HCT116 (cell line): Measurements from ENCODE around the gene YIPF7. TPM values are rescaled to one million over a fixed set of nuclear protein-coding genes. Genes with fewer than 3 reads are reported as not detected.

ENCODE experiments used
- ATAC-seq: fragments of 200-7000 bp; cut with Tn5 transposase; 2 replicates; pipeline ENCODE4 v1.9.1; 2020; ENCODE audit warnings: mild to moderate bottlenecking, moderate library complexity
- BruUV-seq: library from RNA; stranded (reverse); fragments of 400-500 nt; replicated peaks from 2 replicates; lab custom pipeline; 2021; lab: Mats Ljungman, UMichigan
- CTCF ChIA-PET: fragments of 300-600 bp; sonication (Branson Sonifier 250); formaldehyde crosslinking; loops from one replicate; lab custom pipeline; 2021; ENCODE audit warnings: antibody characterized with exemption; lab: Charles Lee
- POLR2A ChIA-PET: fragments of 300-600, 350-600 bp; sonication (Branson Sonifier 250); formaldehyde crosslinking; loops from one replicate; lab custom pipeline; 2021; ENCODE audit warnings: antibody characterized with exemption; lab: Charles Lee
- RAD21 ChIA-PET, 2 experiments: fragments of 300-600 bp; sonication (Branson Sonifier 250); formaldehyde crosslinking; loops; one replicate each; lab custom pipeline; 2023; ENCODE audit warnings: low total read pairs in 2 of 2; ENCODE audit not compliant: uncharacterized antibody in 2 of 2, unreplicated experiment in 2 of 2, low non-redundant PET in 1 of 2; lab: Charles Lee
- DNase-seq: peaks from one replicate; pipeline ENCODE4 v3.0.0-alpha.2; 2010; ENCODE audit warnings: low read depth, low spot score
- H2AFZ ChIP-seq: fragments of 200-600 bp; shearing (Covaris generic), sonication (generic); 2 replicates; pipeline ENCODE4 v1.6.1; 2017; ENCODE audit warnings: low read depth, mixed run types, mixed read lengths, antibody characterized with exemption, low read length; ENCODE audit not compliant: poor library complexity, severe bottlenecking
- H3K27ac ChIP-seq: 2 replicates; pipeline ENCODE4 v1.5.1; 2012; ENCODE audit warnings: low read depth, low read length
- H3K27me3 ChIP-seq: fragments of 200-600 bp; sonication (generic); 2 replicates; pipeline ENCODE4 v1.6.1; 2016; ENCODE audit warnings: mixed run types, low read length, mixed read lengths; ENCODE audit not compliant: insufficient read depth
- H3K36me3 ChIP-seq, 2 experiments: fragments of 200-500 bp in 1 of 2; fragments of 200-600 bp in 1 of 2; sonication (Bioruptor generic) in 1 of 2; sonication (generic) in 1 of 2; 2 replicates each; pipeline versions ENCODE4 v1.5.1 to v1.6.1; 2014 to 2016; ENCODE audit warnings: low read length in 2 of 2, inconsistent platforms in 1 of 2, mixed read lengths in 1 of 2, mixed run types in 1 of 2; ENCODE audit not compliant: insufficient read depth in 2 of 2, control insufficient read depth in 1 of 2
- H3K4me1 ChIP-seq, 2 experiments: fragments of 200-600 bp in 1 of 2; sonication (generic) in 1 of 2; 2 replicates each; pipeline versions ENCODE4 v1.5.1 to v1.6.1; 2012 to 2017; ENCODE audit warnings: low read length in 2 of 2, inconsistent platforms in 1 of 2, mild to moderate bottlenecking in 1 of 2, mixed read lengths in 1 of 2, mixed run types in 1 of 2, moderate library complexity in 1 of 2; ENCODE audit not compliant: insufficient read depth in 2 of 2, control insufficient read depth in 1 of 2
- H3K4me2 ChIP-seq: fragments of 200-600 bp; sonication (generic); 2 replicates; pipeline ENCODE4 v1.6.1; 2017; ENCODE audit warnings: mixed run types, low read length, mixed read lengths
- H3K4me3 ChIP-seq, 2 experiments: fragments of 200-600 bp in 1 of 2; sonication (generic) in 1 of 2; replicated peaks in 1 of 2; 2 replicates each; pipeline ENCODE4 v1.5.1; 2011 to 2016; ENCODE audit warnings: low read length in 2 of 2, control low read depth in 1 of 2, low read depth in 1 of 2, mild to moderate bottlenecking in 1 of 2, mixed read lengths in 1 of 2, mixed run types in 1 of 2
- H3K79me2 ChIP-seq: fragments of 200-600 bp; sonication (generic); 2 replicates; pipeline ENCODE4 v1.6.1; 2017; ENCODE audit warnings: mild to moderate bottlenecking, mixed run types, low read length, moderate library complexity, mixed read lengths; ENCODE audit not compliant: insufficient read depth
- H3K9ac ChIP-seq: fragments of 200-600 bp; sonication (generic); 2 replicates; pipeline ENCODE4 v1.6.1; 2016; ENCODE audit warnings: low read length, mixed read lengths
- H3K9me2 ChIP-seq: fragments of 200-600 bp; sonication (generic), shearing (Covaris generic); 2 replicates; pipeline ENCODE4 v1.6.1; 2017; ENCODE audit warnings: mixed run types, mild to moderate bottlenecking, moderate library complexity; ENCODE audit not compliant: insufficient read depth
- H3K9me3 ChIP-seq, 2 experiments: fragments of 200-500 bp in 1 of 2; fragments of 200-600 bp in 1 of 2; sonication (Bioruptor generic) in 1 of 2; sonication (generic) in 1 of 2; 2 replicates each; pipeline ENCODE4 v1.6.1; 2014 to 2017; ENCODE audit warnings: low read length in 2 of 2, mixed read lengths in 2 of 2, inconsistent platforms in 1 of 2, low read depth in 1 of 2, mild to moderate bottlenecking in 1 of 2, mixed run types in 1 of 2, moderate library complexity in 1 of 2; ENCODE audit not compliant: control insufficient read depth in 1 of 2, insufficient read depth in 1 of 2
- H4K20me1 ChIP-seq: fragments of 200-600 bp; sonication (generic), shearing (Covaris generic); 2 replicates; pipeline ENCODE4 v1.6.1; 2017; ENCODE audit warnings: mixed run types, mild to moderate bottlenecking, moderate library complexity; ENCODE audit not compliant: insufficient read depth
- ATF3 ChIP-seq: IDR thresholded peaks from 2 replicates; pipeline ENCODE4 v1.6.1; 2012
- CTCF ChIP-seq, 3 experiments: fragments of 200-600 bp in 1 of 3; sonication (generic) in 1 of 3; IDR thresholded peaks in 2 of 3; conservative IDR thresholded peaks in 1 of 3; 2 replicates each; pipeline ENCODE4 v1.5.1; 2012 to 2017; ENCODE audit warnings: low read depth in 2 of 3, low read length in 2 of 3, antibody characterized with exemption in 1 of 3, borderline replicate concordance in 1 of 3, control low read depth in 1 of 3, mild to moderate bottlenecking in 1 of 3, mixed read lengths in 1 of 3, mixed run types in 1 of 3, moderate library complexity in 1 of 3; ENCODE audit not compliant: insufficient read depth in 1 of 3
- EZH2 ChIP-seq: fragments of 200-600 bp; sonication (generic); IDR thresholded peaks from 2 replicates; pipeline ENCODE4 v1.6.1; 2017; ENCODE audit warnings: antibody characterized with exemption, mixed run types
- EZH2phosphoT487 ChIP-seq: fragments of 200-600 bp; IDR thresholded peaks from 2 replicates; pipeline ENCODE4 v1.6.1; 2018; ENCODE audit warnings: antibody characterized with exemption, borderline replicate concordance
- FOSL1 ChIP-seq: IDR thresholded peaks from 2 replicates; pipeline ENCODE4 v1.6.1; 2012; ENCODE audit warnings: low read depth
- POLR2A ChIP-seq: IDR thresholded peaks from 2 replicates; pipeline ENCODE4 v1.7.0; 2011; ENCODE audit warnings: borderline replicate concordance; ENCODE audit not compliant: insufficient read depth, insufficient read length; ENCODE audit errors: extremely low read depth
- POLR2AphosphoS5 ChIP-seq: IDR thresholded peaks from 2 replicates; pipeline ENCODE4 v1.6.1; 2011; ENCODE audit warnings: mild to moderate bottlenecking, low read depth, low read length, moderate library complexity
- RAD21 ChIP-seq: IDR thresholded peaks from 2 replicates; pipeline ENCODE4 v1.6.1; 2012; ENCODE audit warnings: low read depth, mild to moderate bottlenecking
- SP1 ChIP-seq: IDR thresholded peaks from 2 replicates; pipeline ENCODE4 v1.6.1; 2012; ENCODE audit warnings: low read depth
- SRF ChIP-seq: IDR thresholded peaks from 2 replicates; pipeline ENCODE4 v1.6.1; 2012; ENCODE audit warnings: low read depth
- ZFX ChIP-seq: fragments of 450-650 bp; IDR thresholded peaks from 2 replicates; pipeline ENCODE4 v1.6.1; 2017
- ZNF274 ChIP-seq: fragments of 200-500 bp; sonication (Bioruptor generic); IDR thresholded peaks from 2 replicates; pipeline ENCODE4 v1.6.1; 2014; ENCODE audit warnings: mild to moderate bottlenecking, low read depth, low read length, inconsistent platforms
- intact Hi-C: fragments of 100-400 bp; cut with micrococcal nuclease; formaldehyde crosslinking; loops from 2 replicates; pipeline ENCODE4 v1.10.0; 2022
- total RNA-seq: library from RNA; stranded (reverse); gene quantifications from one replicate; pipeline ENCODE4 v1.2.1, GENCODE V29; 2021; ENCODE audit not compliant: unreplicated experiment
- TF ChIP-seq, protein P1 (sequence below): IDR thresholded peaks from 2 replicates; pipeline ENCODE4 v1.6.1; 2011; ENCODE audit warnings: mild to moderate bottlenecking, low read length, moderate library complexity; ENCODE audit not compliant: insufficient replicate concordance; ENCODE audit errors: extremely low read depth

YIPF7 gene
- total RNA-seq, 1 experiment from 2014 or later = not detected

DNA sequence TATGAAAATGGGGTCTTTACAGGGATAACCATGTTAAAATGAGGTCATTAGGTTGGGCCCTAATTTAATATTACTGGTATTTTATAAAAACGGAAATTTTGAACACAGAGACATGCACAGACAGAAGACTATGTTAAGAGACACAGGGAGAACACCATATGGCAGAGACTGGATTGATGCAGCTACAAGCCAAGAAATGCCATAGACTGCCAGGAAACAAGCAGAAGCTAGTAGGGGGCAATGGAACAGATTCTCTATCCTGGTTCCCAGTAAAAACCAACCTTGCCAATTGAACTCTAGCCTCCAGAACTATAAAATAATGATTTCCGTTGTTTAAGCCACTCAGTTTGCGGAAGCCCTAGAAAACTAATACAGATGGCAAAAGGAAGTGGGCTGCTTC, 20.2 kb upstream of the YIPF7 start:
- no peaks in the 10 kb centered on the region for H3K4me1 ChIP-seq
- ATAC-seq (no peak), DNase-seq (no peak)
- no peaks in the 10 kb centered on the region for H4K20me1 ChIP-seq
- H3K4me2 ChIP-seq = no peak overlapping the region
- no peak overlapping the region for H3K27ac ChIP-seq
- BruUV-seq = no TSS peak
- no peaks in the 10 kb centered on the region for H3K79me2 ChIP-seq
- H3K36me3 ChIP-seq = no peaks in the 10 kb centered on the region
- no peak overlapping the region for H2AFZ ChIP-seq
- TF ChIP-seq POLR2AphosphoS5 (no peak), EZH2 (no peak), ZFX (no peak), FOSL1 (no peak), SP1 (no peak), POLR2A (no peak), CTCF (IDR thresholded peaks at IDR 0.05 in 2 of 3, conservative IDR thresholded peaks at IDR 0.05 in 1 of 3; ENCODE audit: borderline replicate concordance in 1 of 3, insufficient read depth in 1 of 3, low read depth in 2 of 3, low read length in 2 of 3) (no peak), SRF (no peak)
- POLR2A ChIA-PET = no interaction called here
- no peaks in the 10 kb centered on the region for H3K9me2 ChIP-seq
- intact Hi-C loops = no loop called here
- H3K9me3 ChIP-seq = no peaks in the 10 kb centered on the region
- H3K27me3 ChIP-seq = no peaks in the 10 kb centered on the region; the same call in 1 of the 2 replicates
- H3K4me3 ChIP-seq = no peak overlapping the region
- H3K9ac ChIP-seq = no peak overlapping the region
- CTCF ChIA-PET = no interaction called here
- RAD21 ChIA-PET = no interaction called here

DNA sequence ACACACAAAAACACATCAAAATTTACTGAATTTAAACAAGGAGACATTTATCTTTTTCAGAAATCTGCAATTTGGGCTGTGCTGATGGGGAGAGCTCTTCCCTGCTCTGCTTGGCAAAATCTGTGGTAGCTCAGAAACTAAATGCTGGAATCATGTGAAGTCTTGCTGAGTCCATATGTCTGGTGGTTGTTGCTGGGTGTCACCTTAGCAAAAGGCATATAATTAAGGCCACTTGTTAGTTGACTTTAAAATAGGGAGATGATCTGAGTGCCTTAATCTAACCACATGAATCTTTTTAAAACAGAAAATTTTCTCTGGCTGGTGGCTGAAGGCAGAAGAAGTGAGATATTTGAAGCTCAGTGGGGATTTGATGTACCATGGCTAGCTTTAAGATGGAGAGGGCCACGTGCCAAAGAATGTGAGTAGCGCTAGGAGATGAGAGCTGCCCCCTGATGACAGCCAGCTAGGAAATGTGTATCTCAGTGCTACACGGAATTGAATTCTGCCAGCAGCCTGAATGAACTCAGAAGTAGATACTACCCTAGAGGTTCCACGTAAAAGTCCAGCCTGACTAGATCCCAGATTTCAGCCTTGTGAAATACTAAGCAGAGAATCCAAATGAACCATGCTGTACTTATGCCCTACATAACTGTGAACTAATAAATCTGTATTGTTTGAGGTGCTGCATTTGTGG, 19.2 kb upstream of the YIPF7 start:
- intact Hi-C loops = no loop called here
- H3K4me3 ChIP-seq = no peak overlapping the region
- no peak for DNase-seq
- no TSS peak for BruUV-seq
- CTCF ChIA-PET = no interaction called here
- POLR2A ChIA-PET = no interaction called here
- H3K27me3 ChIP-seq = no peaks in the 10 kb centered on the region; the same call in none of the 2 replicates
- H2AFZ ChIP-seq = no peak overlapping the region
- H4K20me1 ChIP-seq = no peaks in the 10 kb centered on the region
- H3K9ac ChIP-seq = no peak overlapping the region
- no peak overlapping the region for H3K27ac ChIP-seq
- no peaks in the 10 kb centered on the region for H3K9me3 ChIP-seq
- no peaks in the 10 kb centered on the region for H3K36me3 ChIP-seq
- no peaks in the 10 kb centered on the region for H3K79me2 ChIP-seq
- no peaks in the 10 kb centered on the region for H3K9me2 ChIP-seq
- H3K4me2 ChIP-seq = no peak overlapping the region
- RAD21 ChIA-PET = no interaction called here
- no peaks in the 10 kb centered on the region for H3K4me1 ChIP-seq
- no peak for ATAC-seq
- TF ChIP-seq EZH2phosphoT487 = no peak
- no peak for TF ChIP-seq RAD21
- no peak for TF ChIP-seq SRF
- TF ChIP-seq SP1 = no peak
- TF ChIP-seq ZNF274 = no peak
- TF ChIP-seq POLR2AphosphoS5 = no peak
- TF ChIP-seq, protein P1, sequence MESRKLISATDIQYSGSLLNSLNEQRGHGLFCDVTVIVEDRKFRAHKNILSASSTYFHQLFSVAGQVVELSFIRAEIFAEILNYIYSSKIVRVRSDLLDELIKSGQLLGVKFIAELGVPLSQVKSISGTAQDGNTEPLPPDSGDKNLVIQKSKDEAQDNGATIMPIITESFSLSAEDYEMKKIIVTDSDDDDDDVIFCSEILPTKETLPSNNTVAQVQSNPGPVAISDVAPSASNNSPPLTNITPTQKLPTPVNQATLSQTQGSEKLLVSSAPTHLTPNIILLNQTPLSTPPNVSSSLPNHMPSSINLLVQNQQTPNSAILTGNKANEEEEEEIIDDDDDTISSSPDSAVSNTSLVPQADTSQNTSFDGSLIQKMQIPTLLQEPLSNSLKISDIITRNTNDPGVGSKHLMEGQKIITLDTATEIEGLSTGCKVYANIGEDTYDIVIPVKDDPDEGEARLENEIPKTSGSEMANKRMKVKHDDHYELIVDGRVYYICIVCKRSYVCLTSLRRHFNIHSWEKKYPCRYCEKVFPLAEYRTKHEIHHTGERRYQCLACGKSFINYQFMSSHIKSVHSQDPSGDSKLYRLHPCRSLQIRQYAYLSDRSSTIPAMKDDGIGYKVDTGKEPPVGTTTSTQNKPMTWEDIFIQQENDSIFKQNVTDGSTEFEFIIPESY = no peak
- no peak for TF ChIP-seq POLR2A
- no peak for TF ChIP-seq ATF3
